ENCODE results near the gene ARHGEF11.

GRCh38 chr1:156931211-156931952 lies 114.2 kb downstream of the ARHGEF11 start:
- TF ChIP-seq RCOR1 (IDR thresholded peaks at IDR 0.05; ENCODE audit: insufficient replicate concordance, low read length): no peak
- TF ChIP-seq CTCF (conservative IDR thresholded peaks at IDR 0.05; ENCODE audit: low read depth, low read length): no peak
- TF ChIP-seq, protein P1, sequence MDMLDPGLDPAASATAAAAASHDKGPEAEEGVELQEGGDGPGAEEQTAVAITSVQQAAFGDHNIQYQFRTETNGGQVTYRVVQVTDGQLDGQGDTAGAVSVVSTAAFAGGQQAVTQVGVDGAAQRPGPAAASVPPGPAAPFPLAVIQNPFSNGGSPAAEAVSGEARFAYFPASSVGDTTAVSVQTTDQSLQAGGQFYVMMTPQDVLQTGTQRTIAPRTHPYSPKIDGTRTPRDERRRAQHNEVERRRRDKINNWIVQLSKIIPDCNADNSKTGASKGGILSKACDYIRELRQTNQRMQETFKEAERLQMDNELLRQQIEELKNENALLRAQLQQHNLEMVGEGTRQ (IDR thresholded peaks at IDR 0.05; ENCODE audit: low read depth, low read length): no peak
- TF ChIP-seq POLR2A (IDR thresholded peaks at IDR 0.05; ENCODE audit: low read depth, low read length): no peak

All from IMR-90 (cell line).